Activated CD8-positive, alpha-beta T cell treated with anti-CD3 and anti-CD28 coated beads for 36 hours (primary cell): ENCODE results near the gene TSHR. TPM values are rescaled to one million over a fixed set of nuclear protein-coding genes. Genes with fewer than 3 reads are reported as not detected.
A peak's percentile ranks its signal among the peaks of the same experiment; 100 is the strongest.

Experiments used
- ATAC-seq: fragments of 200-7000 bp; cut with Tn5 transposase; one replicate; pipeline ENCODE4 v1.10.0; 2021; ENCODE audit warnings: mild to moderate bottlenecking, moderate library complexity
- CTCF ChIA-PET: fragments of 350-600 bp; sonication (Branson Sonifier 250); formaldehyde crosslinking; loops from one replicate; lab custom pipeline; 2021; ENCODE audit warnings: antibody characterized with exemption; lab: Charles Lee
- POLR2A ChIA-PET: fragments of 350-600 bp; sonication (Branson Sonifier 250); formaldehyde crosslinking; loops from one replicate; lab custom pipeline; 2021; ENCODE audit warnings: antibody characterized with exemption; lab: Charles Lee
- DNase-seq: peaks from one replicate; pipeline ENCODE4 v3.0.0-alpha.2; 2020
- H3K27ac Mint-ChIP-seq: one replicate; pipeline ENCODE4 v1.8.0; 2021; ENCODE audit warnings: mild to moderate bottlenecking, mixed read lengths
- H3K27me3 Mint-ChIP-seq: one replicate; pipeline ENCODE4 v1.8.0; 2021; ENCODE audit warnings: mixed read lengths
- H3K36me3 Mint-ChIP-seq: one replicate; pipeline ENCODE4 v1.8.0; 2021; ENCODE audit warnings: low read depth, mixed read lengths
- H3K4me1 Mint-ChIP-seq: one replicate; pipeline ENCODE4 v1.8.0; 2021; ENCODE audit warnings: low read depth, mixed read lengths
- H3K4me3 Mint-ChIP-seq: one replicate; pipeline ENCODE4 v1.8.0; 2021; ENCODE audit warnings: mild to moderate bottlenecking, moderate library complexity, mixed read lengths
- H3K9me3 Mint-ChIP-seq: one replicate; pipeline ENCODE4 v1.8.0; 2021; ENCODE audit warnings: mixed read lengths
- intact Hi-C: fragments of 100-400 bp; cut with micrococcal nuclease; formaldehyde crosslinking; loops from one replicate; pipeline ENCODE4 v1.10.0; 2022
- total RNA-seq, 2 experiments: library from RNA; stranded (reverse); gene quantifications; one replicate each; pipeline ENCODE4 v1.2.3, GENCODE V29; 2021
- TF ChIP-seq, protein P1 (sequence below): fragments of 200-600 bp; IDR thresholded peaks from one replicate; pipeline ENCODE4 v1.8.0; 2022; ENCODE audit warnings: antibody characterized with exemption, mild to moderate bottlenecking

Gene TSHR
- total RNA-seq, 2 experiments from 2014 or later, result 0.31 TPM; not detected in 1

- TF ChIP-seq, protein P1, sequence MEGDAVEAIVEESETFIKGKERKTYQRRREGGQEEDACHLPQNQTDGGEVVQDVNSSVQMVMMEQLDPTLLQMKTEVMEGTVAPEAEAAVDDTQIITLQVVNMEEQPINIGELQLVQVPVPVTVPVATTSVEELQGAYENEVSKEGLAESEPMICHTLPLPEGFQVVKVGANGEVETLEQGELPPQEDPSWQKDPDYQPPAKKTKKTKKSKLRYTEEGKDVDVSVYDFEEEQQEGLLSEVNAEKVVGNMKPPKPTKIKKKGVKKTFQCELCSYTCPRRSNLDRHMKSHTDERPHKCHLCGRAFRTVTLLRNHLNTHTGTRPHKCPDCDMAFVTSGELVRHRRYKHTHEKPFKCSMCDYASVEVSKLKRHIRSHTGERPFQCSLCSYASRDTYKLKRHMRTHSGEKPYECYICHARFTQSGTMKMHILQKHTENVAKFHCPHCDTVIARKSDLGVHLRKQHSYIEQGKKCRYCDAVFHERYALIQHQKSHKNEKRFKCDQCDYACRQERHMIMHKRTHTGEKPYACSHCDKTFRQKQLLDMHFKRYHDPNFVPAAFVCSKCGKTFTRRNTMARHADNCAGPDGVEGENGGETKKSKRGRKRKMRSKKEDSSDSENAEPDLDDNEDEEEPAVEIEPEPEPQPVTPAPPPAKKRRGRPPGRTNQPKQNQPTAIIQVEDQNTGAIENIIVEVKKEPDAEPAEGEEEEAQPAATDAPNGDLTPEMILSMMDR, result no peak
- Mint-ChIP-seq H3K9me3 (no peaks in the 10 kb centered on the region), H3K4me3 (no peak overlapping the region), H3K27ac (no peak overlapping the region), H3K36me3 (no peaks in the 10 kb centered on the region), H3K4me1 (peaks cover 45% of the 10 kb centered on the region), H3K27me3 (peaks cover 7% of the 10 kb centered on the region)
- intact Hi-C loops, result loop anchor here (5.0 to 10.0 kb wide), 3 partner anchors 107 to 507 kb away; no protein-coding TSS in a partner anchor
- CTCF ChIA-PET, result interaction anchor here (1.2 to 11.2 kb wide), 3 partner anchors 15 to 27 kb away, joined by 3 to 194 read pairs (median 3); no protein-coding TSS in a partner anchor
- DNase-seq (no peak), ATAC-seq (no peak)
- POLR2A ChIA-PET, result interaction anchor here (0.6 kb wide), 1 partner anchor 516 kb away, joined by 3 read pairs; no protein-coding TSS in a partner anchor
Observed at GRCh38 chr14:80958226-80958625, 2.8 kb downstream of the TSHR start.

- DNase-seq, result no peak
- H3K27ac Mint-ChIP-seq, result no peak overlapping the region
- H3K4me3 Mint-ChIP-seq, result no peak overlapping the region
- H3K36me3 Mint-ChIP-seq, result no peaks in the 10 kb centered on the region
- intact Hi-C loops, result loop anchor here (1.0 to 10.0 kb wide), 4 partner anchors 106 to 506 kb away; no protein-coding TSS in a partner anchor
- TF ChIP-seq, protein P1, result no peak
- no peaks in the 10 kb centered on the region for H3K9me3 Mint-ChIP-seq
- ATAC-seq, result no peak
- H3K4me1 Mint-ChIP-seq, result peaks cover 45% of the 10 kb centered on the region
- ChIA-PET CTCF (interaction anchor here (0.8 to 11.2 kb wide), 5 partner anchors 15 to 28 kb away, joined by 3 to 194 read pairs (median 3); partner anchors contain the start of gene CEP128), POLR2A (interaction anchor here (0.6 to 1.3 kb wide), 3 partner anchors 17 to 515 kb away, joined by 3 to 12 read pairs (median 4); partner anchors contain the start of gene CEP128)
- H3K27me3 Mint-ChIP-seq, result peaks cover 7% of the 10 kb centered on the region
Observed at GRCh38 chr14:80958939-80959338, 3.5 kb downstream of the TSHR start.

GRCh38 chr14:80959496-80959895 lies 4.1 kb downstream of the TSHR start:
- ChIA-PET POLR2A (interaction anchor here (0.8 to 1.5 kb wide), 3 partner anchors 14 to 30 kb away, joined by 3 to 12 read pairs (median 5); partner anchors contain the start of gene CEP128), CTCF (interaction anchor here (0.8 to 11.2 kb wide), 6 partner anchors 9 to 206 kb away, joined by 3 to 194 read pairs (median 4); partner anchors contain the start of gene CEP128)
- peak; percentile 84 for ATAC-seq
- peaks cover 44% of the 10 kb centered on the region for H3K4me1 Mint-ChIP-seq
- intact Hi-C loops, result loop anchor here (1.0 to 10.0 kb wide), 4 partner anchors 105 to 505 kb away; no protein-coding TSS in a partner anchor
- no peaks in the 10 kb centered on the region for H3K9me3 Mint-ChIP-seq
- peak overlapping the region; percentile 9 for H3K4me3 Mint-ChIP-seq
- peak; percentile 84 for DNase-seq
- no peaks in the 10 kb centered on the region for H3K36me3 Mint-ChIP-seq
- TF ChIP-seq, protein P1, result no peak
- H3K27ac Mint-ChIP-seq, result peak overlapping the region; percentile 55
- H3K27me3 Mint-ChIP-seq, result peaks cover 7% of the 10 kb centered on the region

DNA sequence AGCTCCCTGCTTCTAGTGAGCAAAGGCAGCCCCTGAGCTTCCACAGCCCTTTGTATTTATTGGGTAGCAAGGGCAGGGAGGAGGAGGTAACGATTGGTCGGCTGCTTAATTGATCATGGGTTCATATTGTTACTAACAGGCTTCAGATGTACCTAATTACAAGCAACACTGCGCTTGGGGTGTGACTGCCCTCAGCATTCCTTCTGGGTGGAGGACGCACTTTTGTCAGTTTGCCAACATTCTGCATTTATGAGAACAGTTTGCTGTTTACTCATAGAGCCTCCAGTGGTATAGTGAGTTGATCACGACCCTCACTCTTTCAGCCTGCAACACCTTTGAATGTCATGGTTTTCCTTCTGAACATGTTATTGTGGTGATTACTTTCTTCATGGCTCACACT lies 9.6 kb downstream of the TSHR start:
- H3K27ac Mint-ChIP-seq, result no peak overlapping the region
- intact Hi-C loops, result no loop called here

More for the DNA sequence above, 9.6 kb downstream of the TSHR start:
- Mint-ChIP-seq H3K4me3 (no peak overlapping the region), H3K9me3 (no peaks in the 10 kb centered on the region), H3K36me3 (no peaks in the 10 kb centered on the region), H3K4me1 (peaks cover 4% of the 10 kb centered on the region), H3K27me3 (no peaks in the 10 kb centered on the region)
- DNase-seq (no peak), ATAC-seq (no peak)
- TF ChIP-seq, protein P1, result no peak
- ChIA-PET CTCF (interaction anchor here (1.0 kb wide), 1 partner anchor 10 kb away, joined by 3 read pairs; no protein-coding TSS in a partner anchor), POLR2A (no interaction called here)
